ENCODE results near the gene RCVRN.

Gene RCVRN

GRCh38 chr17:9936095-9936494, 31.0 kb upstream of the RCVRN start:
- H3K9me3 ChIP-seq (ENCODE audit: control insufficient read depth, low read length), result peaks cover 10% of the 10 kb centered on the region
- no peak overlapping the region for H3K4me2 ChIP-seq (ENCODE audit: low read length, poor library complexity, severe bottlenecking)
- H3K27me3 ChIP-seq (ENCODE audit: control insufficient read depth in 1 of 2, insufficient read depth in 1 of 2, low read length in 2 of 2), result no peaks in the 10 kb centered on the region
- H2BK15ac ChIP-seq (ENCODE audit: low read depth, poor library complexity, severe bottlenecking), result no peak overlapping the region
- H3K4ac ChIP-seq (ENCODE audit: low read depth in 1 of 2, low read length in 2 of 2), result no peak overlapping the region
- no peaks in the 10 kb centered on the region for H3K79me1 ChIP-seq (replicated peaks; ENCODE audit: low read length, poor library complexity, severe bottlenecking)
- H3K4me3 ChIP-seq (ENCODE audit: insufficient read depth in 1 of 2, low read depth in 1 of 2, low read length in 2 of 2), result no peak overlapping the region
- WGBS, result 83% methylated on average over 2 of the region's 3 CpGs
- DNase-seq, result no peak
- no peak overlapping the region for H3K23ac ChIP-seq (ENCODE audit: low read length in 2 of 2)
- no peak overlapping the region for H2BK5ac ChIP-seq (ENCODE audit: low read depth, low read length, poor library complexity, severe bottlenecking)
- H4K8ac ChIP-seq (ENCODE audit: low read length), result no peak overlapping the region
- no peak overlapping the region for H2AFZ ChIP-seq (ENCODE audit: low read depth, low read length)
- no peak overlapping the region for H2BK120ac ChIP-seq (ENCODE audit: low read depth, low read length)
- H3K36me3 ChIP-seq (ENCODE audit: control insufficient read depth in 1 of 2, insufficient read depth in 2 of 2, low read depth in 1 of 2, low read length in 2 of 2), result peaks cover 38 to 78% of the 10 kb centered on the region in 2 experiments
- H3K27ac ChIP-seq (ENCODE audit: low read length, poor library complexity, severe bottlenecking), result no peak overlapping the region
- no peak overlapping the region for H3K18ac ChIP-seq (ENCODE audit: low read depth in 1 of 2, low read length in 2 of 2)
- no peak overlapping the region for H3K9ac ChIP-seq (ENCODE audit: low read length)
- no peak overlapping the region for H4K91ac ChIP-seq (ENCODE audit: low read length)
- peaks cover 3% of the 10 kb centered on the region for H3K4me1 ChIP-seq (ENCODE audit: control insufficient read depth, insufficient read depth, low read depth, low read length)
- no peak overlapping the region for H3K14ac ChIP-seq (ENCODE audit: low read length in 2 of 2)
- H2BK12ac ChIP-seq (ENCODE audit: low read length in 2 of 2), result no peak overlapping the region
- no peak overlapping the region for H2AK5ac ChIP-seq (ENCODE audit: low read length, severe bottlenecking)

- H2BK120ac ChIP-seq (ENCODE audit: low read depth, low read length), result no peak overlapping the region
- peaks cover 8% of the 10 kb centered on the region for H3K4me1 ChIP-seq (ENCODE audit: control insufficient read depth, insufficient read depth, low read depth, low read length)
- H2BK15ac ChIP-seq (ENCODE audit: low read depth, poor library complexity, severe bottlenecking), result no peak overlapping the region
- no peak overlapping the region for H3K27ac ChIP-seq (ENCODE audit: low read length, poor library complexity, severe bottlenecking)
- no peak overlapping the region for H3K9ac ChIP-seq (ENCODE audit: low read length)
- no peaks in the 10 kb centered on the region for H3K27me3 ChIP-seq (ENCODE audit: control insufficient read depth in 1 of 2, insufficient read depth in 1 of 2, low read length in 2 of 2)
- no peak overlapping the region for H2BK5ac ChIP-seq (ENCODE audit: low read depth, low read length, poor library complexity, severe bottlenecking)
- H3K4me3 ChIP-seq (ENCODE audit: insufficient read depth in 1 of 2, low read depth in 1 of 2, low read length in 2 of 2), result no peak overlapping the region
- no peaks in the 10 kb centered on the region for H3K79me1 ChIP-seq (replicated peaks; ENCODE audit: low read length, poor library complexity, severe bottlenecking)
- no peak overlapping the region for H2AFZ ChIP-seq (ENCODE audit: low read depth, low read length)
- peaks cover 32 to 78% of the 10 kb centered on the region in 2 experiments for H3K36me3 ChIP-seq (ENCODE audit: control insufficient read depth in 1 of 2, insufficient read depth in 2 of 2, low read depth in 1 of 2, low read length in 2 of 2)
- H3K4ac ChIP-seq (ENCODE audit: low read depth in 1 of 2, low read length in 2 of 2), result no peak overlapping the region
- H2BK12ac ChIP-seq (ENCODE audit: low read length in 2 of 2), result no peak overlapping the region
- H4K91ac ChIP-seq (ENCODE audit: low read length), result no peak overlapping the region
- H4K8ac ChIP-seq (ENCODE audit: low read length), result no peak overlapping the region
- no peak overlapping the region for H3K18ac ChIP-seq (ENCODE audit: low read depth in 1 of 2, low read length in 2 of 2)
- no peak overlapping the region for H3K4me2 ChIP-seq (ENCODE audit: low read length, poor library complexity, severe bottlenecking)
- H3K23ac ChIP-seq (ENCODE audit: low read length in 2 of 2), result no peak overlapping the region
- DNase-seq, result no peak
- H3K14ac ChIP-seq (ENCODE audit: low read length in 2 of 2), result no peak overlapping the region
- H2AK5ac ChIP-seq (ENCODE audit: low read length, severe bottlenecking), result no peak overlapping the region
- peaks cover 10% of the 10 kb centered on the region for H3K9me3 ChIP-seq (ENCODE audit: control insufficient read depth, low read length)
- 91% methylated on average over 6 of the region's 6 CpGs for whole genome bisulfite sequencing
These were observed 30.3 kb upstream of the RCVRN start for GRCh38 chr17:9935408-9935807.

- H3K18ac ChIP-seq (ENCODE audit: low read depth in 1 of 2, low read length in 2 of 2), result no peak overlapping the region
- no peak overlapping the region for H2BK5ac ChIP-seq (ENCODE audit: low read depth, low read length, poor library complexity, severe bottlenecking)
- H3K23ac ChIP-seq (ENCODE audit: low read length in 2 of 2), result no peak overlapping the region
- WGBS, result 93% methylated on average over 6 of the region's 7 CpGs
- no peak overlapping the region for H2BK15ac ChIP-seq (ENCODE audit: low read depth, poor library complexity, severe bottlenecking)
- H2AFZ ChIP-seq (ENCODE audit: low read depth, low read length), result no peak overlapping the region
- no peak overlapping the region for H3K14ac ChIP-seq (ENCODE audit: low read length in 2 of 2)
- H3K9ac ChIP-seq (ENCODE audit: low read length), result no peak overlapping the region
- no peak overlapping the region for H4K8ac ChIP-seq (ENCODE audit: low read length)
- no peak overlapping the region for H3K4ac ChIP-seq (ENCODE audit: low read depth in 1 of 2, low read length in 2 of 2)
- DNase-seq, result no peak
- H4K91ac ChIP-seq (ENCODE audit: low read length), result no peak overlapping the region
- no peak overlapping the region for H2BK12ac ChIP-seq (ENCODE audit: low read length in 2 of 2)
- no peaks in the 10 kb centered on the region for H3K79me1 ChIP-seq (replicated peaks; ENCODE audit: low read length, poor library complexity, severe bottlenecking)
- H3K4me2 ChIP-seq (ENCODE audit: low read length, poor library complexity, severe bottlenecking), result no peak overlapping the region
- no peak overlapping the region for H3K27ac ChIP-seq (ENCODE audit: low read length, poor library complexity, severe bottlenecking)
- no peak overlapping the region for H3K4me3 ChIP-seq (ENCODE audit: insufficient read depth in 1 of 2, low read depth in 1 of 2, low read length in 2 of 2)
- peaks cover 8% of the 10 kb centered on the region for H3K4me1 ChIP-seq (ENCODE audit: control insufficient read depth, insufficient read depth, low read depth, low read length)
- no peak overlapping the region for H2AK5ac ChIP-seq (ENCODE audit: low read length, severe bottlenecking)
- H2BK120ac ChIP-seq (ENCODE audit: low read depth, low read length), result no peak overlapping the region
- no peaks in the 10 kb centered on the region for H3K27me3 ChIP-seq (ENCODE audit: control insufficient read depth in 1 of 2, insufficient read depth in 1 of 2, low read length in 2 of 2)
- H3K36me3 ChIP-seq (ENCODE audit: control insufficient read depth in 1 of 2, insufficient read depth in 2 of 2, low read depth in 1 of 2, low read length in 2 of 2), result peaks cover 24 to 73% of the 10 kb centered on the region in 2 experiments
- H3K9me3 ChIP-seq (ENCODE audit: control insufficient read depth, low read length), result peaks cover 10% of the 10 kb centered on the region
These were observed 29.3 kb upstream of the RCVRN start for GRCh38 chr17:9934331-9934730.

- Histone ChIP-seq H3K9me3 (ENCODE audit: control insufficient read depth, low read length) (no peaks in the 10 kb centered on the region), H3K4ac (ENCODE audit: low read depth in 1 of 2, low read length in 2 of 2) (no peak overlapping the region), H3K27me3 (ENCODE audit: control insufficient read depth in 1 of 2, insufficient read depth in 1 of 2, low read length in 2 of 2) (no peaks in the 10 kb centered on the region), H2BK5ac (ENCODE audit: low read depth, low read length, poor library complexity, severe bottlenecking) (no peak overlapping the region), H3K14ac (ENCODE audit: low read length in 2 of 2) (no peak overlapping the region), H3K4me3 (ENCODE audit: insufficient read depth in 1 of 2, low read depth in 1 of 2, low read length in 2 of 2) (no peak overlapping the region), H3K4me2 (ENCODE audit: low read length, poor library complexity, severe bottlenecking) (no peak overlapping the region), H2AK5ac (ENCODE audit: low read length, severe bottlenecking) (no peak overlapping the region), H4K91ac (ENCODE audit: low read length) (no peak overlapping the region), H3K36me3 (ENCODE audit: control insufficient read depth in 1 of 2, insufficient read depth in 2 of 2, low read depth in 1 of 2, low read length in 2 of 2) (peaks cover 20 to 60% of the 10 kb centered on the region in 2 experiments), H2BK120ac (ENCODE audit: low read depth, low read length) (no peak overlapping the region), H2AFZ (ENCODE audit: low read depth, low read length) (no peak overlapping the region), H3K79me1 (replicated peaks; ENCODE audit: low read length, poor library complexity, severe bottlenecking) (no peaks in the 10 kb centered on the region), H3K4me1 (ENCODE audit: control insufficient read depth, insufficient read depth, low read depth, low read length) (peaks cover 11% of the 10 kb centered on the region), H3K27ac (ENCODE audit: low read length, poor library complexity, severe bottlenecking) (no peak overlapping the region), H2BK12ac (ENCODE audit: low read length in 2 of 2) (no peak overlapping the region), H3K9ac (ENCODE audit: low read length) (no peak overlapping the region), H3K18ac (ENCODE audit: low read depth in 1 of 2, low read length in 2 of 2) (no peak overlapping the region), H4K8ac (ENCODE audit: low read length) (no peak overlapping the region), H3K23ac (ENCODE audit: low read length in 2 of 2) (no peak overlapping the region), H2BK15ac (ENCODE audit: low read depth, poor library complexity, severe bottlenecking) (no peak overlapping the region)
- 22% methylated on average over 2 of the region's 2 CpGs for WGBS
- DNase-seq, result peak; percentile 70
These were observed 27.4 kb upstream of the RCVRN start for GRCh38 chr17:9932491-9932890.
